ENCODE data around the gene ZIM2. TPM values are rescaled to one million over a fixed set of nuclear protein-coding genes. Genes with fewer than 3 reads are reported as not detected.

The ZIM2 gene
- total RNA-seq, 4 donors from 2014 or later = 0.38 TPM; not detected in 3

GRCh38 chr19:56759531-56759930 is 81.0 kb downstream of the ZIM2 start:
- Histone ChIP-seq H3K4me1 (no peaks in the 10 kb centered on the region), H3K27ac (no peak overlapping the region), H3K27me3 (no peaks in the 10 kb centered on the region), H3K4me3 (no peak overlapping the region), H3K9me3 (peaks cover 0 to 33% (median 0%) of the 10 kb centered on the region in 3 donors), H3K36me3 (no peaks in the 10 kb centered on the region)
- intact Hi-C loops (cut with DNase I) = no loop called here
- no peak for TF ChIP-seq POLR2A (IDR thresholded peaks at IDR 0.05)
- TF ChIP-seq, protein P1, sequence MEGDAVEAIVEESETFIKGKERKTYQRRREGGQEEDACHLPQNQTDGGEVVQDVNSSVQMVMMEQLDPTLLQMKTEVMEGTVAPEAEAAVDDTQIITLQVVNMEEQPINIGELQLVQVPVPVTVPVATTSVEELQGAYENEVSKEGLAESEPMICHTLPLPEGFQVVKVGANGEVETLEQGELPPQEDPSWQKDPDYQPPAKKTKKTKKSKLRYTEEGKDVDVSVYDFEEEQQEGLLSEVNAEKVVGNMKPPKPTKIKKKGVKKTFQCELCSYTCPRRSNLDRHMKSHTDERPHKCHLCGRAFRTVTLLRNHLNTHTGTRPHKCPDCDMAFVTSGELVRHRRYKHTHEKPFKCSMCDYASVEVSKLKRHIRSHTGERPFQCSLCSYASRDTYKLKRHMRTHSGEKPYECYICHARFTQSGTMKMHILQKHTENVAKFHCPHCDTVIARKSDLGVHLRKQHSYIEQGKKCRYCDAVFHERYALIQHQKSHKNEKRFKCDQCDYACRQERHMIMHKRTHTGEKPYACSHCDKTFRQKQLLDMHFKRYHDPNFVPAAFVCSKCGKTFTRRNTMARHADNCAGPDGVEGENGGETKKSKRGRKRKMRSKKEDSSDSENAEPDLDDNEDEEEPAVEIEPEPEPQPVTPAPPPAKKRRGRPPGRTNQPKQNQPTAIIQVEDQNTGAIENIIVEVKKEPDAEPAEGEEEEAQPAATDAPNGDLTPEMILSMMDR (IDR thresholded peaks at IDR 0.05) = no peak
- 44 to 61% methylated on average over 6 to 7 of the region's 8 CpGs for WGBS, 2 donors
- DNase-seq = no peak

GRCh38 chr19:56751078-56751489 is 89.4 kb downstream of the ZIM2 start:
- Histone ChIP-seq H3K27ac (no peak overlapping the region), H3K9me3 (peaks cover 0 to 15% (median 0%) of the 10 kb centered on the region in 3 donors), H3K27me3 (no peaks in the 10 kb centered on the region), H3K4me1 (no peaks in the 10 kb centered on the region), H3K4me3 (no peak overlapping the region), H3K36me3 (no peaks in the 10 kb centered on the region)
- DNase-seq = no peak
- TF ChIP-seq, protein P1 (IDR thresholded peaks at IDR 0.05) = no peak
- TF ChIP-seq POLR2A (IDR thresholded peaks at IDR 0.05) = no peak
- WGBS, 2 donors = 12 to 34% methylated on average over 5 to 6 of the region's 6 CpGs
- intact Hi-C loops (cut with DNase I) = no loop called here

DNA sequence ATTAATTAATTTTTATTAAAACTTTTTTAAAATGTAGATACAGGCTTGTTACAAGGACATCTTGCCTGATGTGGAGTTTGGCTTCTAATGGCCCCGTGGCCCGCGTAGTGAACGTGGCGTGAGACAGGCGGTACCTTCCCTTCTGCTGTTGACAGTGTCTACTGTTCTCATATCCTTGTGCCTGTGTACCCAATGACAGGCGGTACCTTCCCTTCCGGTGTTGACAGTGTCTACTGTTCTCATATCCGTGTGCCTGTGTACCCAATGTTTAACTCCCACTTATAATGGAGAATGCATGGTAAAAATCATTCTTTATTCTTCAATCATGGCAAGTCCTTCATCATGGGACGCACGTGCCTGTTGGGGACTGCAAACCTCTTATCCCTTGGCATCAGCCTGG is 89.9 kb downstream of the ZIM2 start:
- Histone ChIP-seq H3K27me3 (no peaks in the 10 kb centered on the region), H3K27ac (no peak overlapping the region), H3K4me3 (no peak overlapping the region), H3K9me3 (peaks cover 0 to 17% (median 0%) of the 10 kb centered on the region in 3 donors), H3K4me1 (no peaks in the 10 kb centered on the region), H3K36me3 (no peaks in the 10 kb centered on the region)
- 65 to 68% methylated on average over 11 of the region's 11 CpGs for WGBS, 2 donors
- intact Hi-C loops (cut with DNase I) = no loop called here
- no peak for DNase-seq
- TF ChIP-seq, protein P1 (IDR thresholded peaks at IDR 0.05) = no peak
- no peak for TF ChIP-seq POLR2A (IDR thresholded peaks at IDR 0.05)

DNA sequence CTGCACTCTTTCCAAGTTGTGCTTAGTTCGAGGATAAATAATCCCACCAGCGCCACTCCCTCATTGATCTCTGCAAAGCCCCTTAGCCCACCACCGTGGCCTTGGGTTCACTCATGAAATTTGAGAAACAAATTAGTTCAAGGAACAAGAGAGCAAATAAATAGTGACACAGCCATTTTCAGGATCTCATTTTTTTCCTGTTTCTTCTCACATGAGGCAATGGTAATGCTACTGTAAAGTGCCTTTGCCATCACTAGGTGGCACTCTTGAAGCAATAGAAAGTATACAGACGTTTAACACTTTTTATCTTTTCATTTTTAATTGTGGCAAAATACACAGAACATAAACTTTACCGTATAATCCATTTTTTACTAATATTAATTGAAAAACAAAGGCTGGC is 92.1 kb downstream of the ZIM2 start:
- intact Hi-C loops (cut with DNase I) = no loop called here
- WGBS, 2 donors = 19 to 25% methylated on average over 5 of the region's 5 CpGs
- H3K27ac ChIP-seq = no peak overlapping the region
- H3K4me1 ChIP-seq = no peaks in the 10 kb centered on the region
- no peak for DNase-seq
- H3K9me3 ChIP-seq = peaks cover 0 to 26% (median 0%) of the 10 kb centered on the region in 3 donors
- no peak overlapping the region for H3K4me3 ChIP-seq
- TF ChIP-seq, protein P1 (IDR thresholded peaks at IDR 0.05) = peak in 4 of 6 experiments; percentile 19 to 40 (median 28)
- TF ChIP-seq POLR2A (IDR thresholded peaks at IDR 0.05) = no peak
- no peaks in the 10 kb centered on the region for H3K36me3 ChIP-seq
- H3K27me3 ChIP-seq = no peaks in the 10 kb centered on the region

- H3K27me3 ChIP-seq = no peaks in the 10 kb centered on the region
- no peak overlapping the region for H3K4me3 ChIP-seq
- no peaks in the 10 kb centered on the region for H3K36me3 ChIP-seq
- TF ChIP-seq, protein P1 (IDR thresholded peaks at IDR 0.05) = no peak
- TF ChIP-seq POLR2A (IDR thresholded peaks at IDR 0.05) = no peak
- no peaks in the 10 kb centered on the region for H3K4me1 ChIP-seq
- intact Hi-C loops (cut with DNase I) = no loop called here
- whole genome bisulfite sequencing, 2 donors = 25 to 34% methylated on average over 3 of the region's 3 CpGs
- H3K9me3 ChIP-seq = peaks cover 0 to 35% (median 0%) of the 10 kb centered on the region in 3 donors
- H3K27ac ChIP-seq = no peak overlapping the region
- no peak for DNase-seq
Observed at GRCh38 chr19:56746367-56746766, 94.2 kb downstream of the ZIM2 start.

Measured in esophagus squamous epithelium (tissue), 5 donors.